Hepatocyte (in vitro differentiated cells): ENCODE measurements around the gene PDGFD. TPM values are rescaled to one million over a fixed set of nuclear protein-coding genes. Genes with fewer than 3 reads are reported as not detected.

Experiments used
- DNase-seq: peaks from one replicate; pipeline ENCODE4 v3.0.0-alpha.2; 2016; ENCODE audit warnings: low spot score
- H2AFZ ChIP-seq: fragments of 200-600 bp; sonication (generic); 2 replicates; pipeline ENCODE4 v1.6.0; 2016; ENCODE audit warnings: antibody characterized with exemption, mild to moderate bottlenecking
- H3K27ac ChIP-seq: fragments of 200-600 bp; sonication (generic); 2 replicates; pipeline ENCODE4 v1.5.1; 2016; ENCODE audit warnings: mild to moderate bottlenecking
- H3K27me3 ChIP-seq: fragments of 200-600 bp; sonication (generic); 2 replicates; pipeline ENCODE4 v1.6.1; 2016
- H3K36me3 ChIP-seq: fragments of 200-600 bp; sonication (generic); replicated peaks from 2 replicates; pipeline ENCODE4 v1.5.1; 2016; ENCODE audit warnings: low read depth; ENCODE audit not compliant: insufficient read depth
- H3K4me1 ChIP-seq: fragments of 200-600 bp; sonication (generic); 2 replicates; pipeline ENCODE4 v1.5.1; 2016; ENCODE audit warnings: mild to moderate bottlenecking, moderate library complexity; ENCODE audit not compliant: insufficient read depth
- H3K4me2 ChIP-seq: fragments of 200-600 bp; sonication (generic); 2 replicates; pipeline ENCODE4 v1.6.0; 2016
- H3K4me3 ChIP-seq: fragments of 200-600 bp; sonication (generic); 2 replicates; pipeline ENCODE4 v1.5.1; 2016; ENCODE audit warnings: mild to moderate bottlenecking
- H3K79me2 ChIP-seq: fragments of 200-600 bp; sonication (generic); 2 replicates; pipeline ENCODE4 v1.6.0; 2017; ENCODE audit warnings: mild to moderate bottlenecking
- H3K9me2 ChIP-seq: fragments of 200-600 bp; sonication (generic); replicated peaks from 2 replicates; pipeline ENCODE4 v1.6.0; 2017; ENCODE audit warnings: mild to moderate bottlenecking; ENCODE audit not compliant: insufficient read depth
- H3K9me3 ChIP-seq: fragments of 200-600 bp; sonication (generic); 2 replicates; pipeline ENCODE4 v1.5.1; 2016; ENCODE audit warnings: low read depth, mild to moderate bottlenecking
- H4K20me1 ChIP-seq: fragments of 200-600 bp; sonication (generic); 2 replicates; pipeline ENCODE4 v1.6.0; 2016; ENCODE audit warnings: mild to moderate bottlenecking; ENCODE audit not compliant: insufficient read depth, poor library complexity, severe bottlenecking
- CTCF ChIP-seq: fragments of 200-600 bp; sonication (generic); IDR thresholded peaks from 2 replicates; pipeline ENCODE4 v1.5.1; 2016; ENCODE audit warnings: antibody characterized with exemption, mild to moderate bottlenecking; ENCODE audit not compliant: poor library complexity
- EZH2 ChIP-seq: fragments of 200-600 bp; sonication (generic); IDR thresholded peaks from 2 replicates; pipeline ENCODE4 v1.6.1; 2016; ENCODE audit warnings: antibody characterized with exemption, mild to moderate bottlenecking, borderline replicate concordance
- EZH2phosphoT487 ChIP-seq: fragments of 200-600 bp; sonication (generic); IDR thresholded peaks from one replicate; pipeline ENCODE4 v1.6.1; 2018; ENCODE audit warnings: antibody characterized with exemption, mild to moderate bottlenecking, low read depth, moderate library complexity; ENCODE audit not compliant: unreplicated experiment, severe bottlenecking
- WGBS: methylation state at CpG from one replicate; pipeline ENCODE4 v1.1.6; 2016; ENCODE audit warnings: low lambda C conversion rate; ENCODE audit errors: missing lambda C conversion rate; 5-methylcytosine and 5-hydroxymethylcytosine counted together
- polyA plus RNA-seq: library from polyadenylated mRNA; unstranded; fragments of >200 nt; fragmentation: Nextera tagmentation; extraction: Ambion mirVana; gene quantifications from 2 replicates; pipeline ENCODE4 v1.2.1, GENCODE V29; 2016
- total RNA-seq: library from RNA; depleted of rRNA; stranded (reverse); fragments of >200 nt; gene quantifications from 2 replicates; pipeline ENCODE4 v1.2.3, GENCODE V29; 2014

PDGFD gene
- total and polyA plus RNA-seq, 2 experiments from 2014 or later: 17.3 to 29.6 TPM

- Histone ChIP-seq H3K79me2 (no peaks in the 10 kb centered on the region), H3K9me2 (no peaks in the 10 kb centered on the region), H4K20me1 (no peaks in the 10 kb centered on the region), H3K4me2 (no peak overlapping the region), H3K4me3 (no peak overlapping the region), H3K27ac (no peak overlapping the region), H3K36me3 (no peaks in the 10 kb centered on the region), H3K27me3 (no peaks in the 10 kb centered on the region), H3K9me3 (no peaks in the 10 kb centered on the region), H2AFZ (no peak overlapping the region), H3K4me1 (peaks cover 2% of the 10 kb centered on the region)
- no peak for TF ChIP-seq EZH2phosphoT487
- TF ChIP-seq CTCF: no peak
- no peak for TF ChIP-seq EZH2
- WGBS: 100% methylated on average over 1 of the region's 1 CpG
- DNase-seq: no peak
These were observed 178.9 kb downstream of the PDGFD start for GRCh38 chr11:103985041-103985440.

GRCh38 chr11:103980108-103980507 lies 183.8 kb downstream of the PDGFD start:
- H3K36me3 ChIP-seq: no peaks in the 10 kb centered on the region
- no peaks in the 10 kb centered on the region for H4K20me1 ChIP-seq
- no peaks in the 10 kb centered on the region for H3K9me3 ChIP-seq
- no peaks in the 10 kb centered on the region for H3K9me2 ChIP-seq
- no peaks in the 10 kb centered on the region for H3K79me2 ChIP-seq
- TF ChIP-seq CTCF: no peak
- TF ChIP-seq EZH2phosphoT487: no peak
- TF ChIP-seq EZH2: no peak
- H2AFZ ChIP-seq: no peak overlapping the region
- 91% methylated on average over 1 of the region's 1 CpG for WGBS
- H3K27me3 ChIP-seq: no peaks in the 10 kb centered on the region
- H3K4me3 ChIP-seq: no peak overlapping the region
- H3K4me1 ChIP-seq: no peaks in the 10 kb centered on the region
- no peak overlapping the region for H3K4me2 ChIP-seq
- no peak overlapping the region for H3K27ac ChIP-seq
- no peak for DNase-seq

DNA sequence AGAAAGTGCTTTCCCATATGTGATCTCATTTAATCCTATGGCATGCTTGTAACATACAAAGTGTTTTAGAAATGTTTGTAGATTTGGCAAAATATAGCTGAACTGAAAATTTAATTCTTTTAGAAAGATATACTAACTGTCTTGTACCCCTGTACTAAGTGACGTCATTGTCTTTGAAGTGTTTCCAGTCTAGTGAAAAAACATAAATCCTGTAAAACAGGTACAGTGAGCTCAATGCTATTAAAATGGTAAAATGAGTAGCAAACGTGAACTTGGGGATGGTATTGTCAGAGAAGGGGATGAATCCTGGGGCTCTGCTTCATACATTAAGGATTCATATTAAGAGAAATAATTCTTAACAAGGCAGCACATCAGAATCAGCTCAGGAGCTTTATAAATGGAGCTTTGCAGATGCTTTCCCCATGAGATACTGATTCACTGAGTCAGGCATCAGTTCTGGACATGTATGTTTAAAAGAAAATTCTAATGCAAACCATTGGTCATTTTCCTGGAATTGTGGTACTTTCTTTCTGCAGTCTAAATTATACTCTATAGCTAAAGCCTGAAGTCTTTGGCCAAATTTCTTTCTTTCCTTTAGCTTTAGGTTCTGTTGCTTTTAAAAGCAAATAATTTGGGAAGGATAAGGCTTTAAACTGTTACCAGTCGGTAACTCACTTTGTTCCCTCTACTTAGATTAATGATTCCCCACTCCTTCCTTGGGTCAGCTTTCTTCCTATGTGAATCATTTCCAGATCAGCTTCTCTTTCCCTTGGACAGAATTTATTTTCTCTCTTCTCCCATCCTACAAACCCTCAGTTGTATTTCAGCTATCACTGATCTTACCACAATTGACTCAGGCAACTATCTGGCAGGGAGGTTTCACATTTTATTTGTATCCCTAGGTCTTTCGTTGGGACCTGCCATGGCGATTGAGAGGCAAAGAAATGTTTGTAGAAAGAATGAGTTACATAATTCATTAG lies 185.0 kb downstream of the PDGFD start:
- no peak overlapping the region for H3K27ac ChIP-seq

More for the DNA sequence above, 185.0 kb downstream of the PDGFD start:
- H3K9me3 ChIP-seq: no peaks in the 10 kb centered on the region
- no peak overlapping the region for H3K4me2 ChIP-seq
- no peak overlapping the region for H3K4me3 ChIP-seq
- no peak for DNase-seq
- no peaks in the 10 kb centered on the region for H4K20me1 ChIP-seq
- H2AFZ ChIP-seq: no peak overlapping the region
- no peaks in the 10 kb centered on the region for H3K4me1 ChIP-seq
- no peaks in the 10 kb centered on the region for H3K9me2 ChIP-seq
- no peaks in the 10 kb centered on the region for H3K79me2 ChIP-seq
- H3K36me3 ChIP-seq: no peaks in the 10 kb centered on the region
- H3K27me3 ChIP-seq: no peaks in the 10 kb centered on the region
- TF ChIP-seq CTCF: no peak
- TF ChIP-seq EZH2: no peak
- TF ChIP-seq EZH2phosphoT487: no peak
- 64% methylated on average over 5 of the region's 5 CpGs for WGBS
